Activated naive CD4-positive, alpha-beta T cell treated with anti-CD3 and anti-CD28 coated beads, Interleukin-2, amount 50 U/mL, for 16 hours (primary cell): ENCODE data around the gene NCBP2L.
"Not testable (repeated sequence)": the region's sequence is repeated elsewhere in the genome, so short reads cannot be mapped to it uniquely, and the experiment has no call there.

ENCODE experiments used
- DNase-seq: peaks from one replicate; pipeline ENCODE4 v3.0.0-alpha.2; 2020

Gene NCBP2L

GRCh38 chrX:107753187-107753586 is 24.3 kb upstream of the NCBP2L start:
- no peak for DNase-seq

GRCh38 chrX:107755721-107756120 is 21.8 kb upstream of the NCBP2L start:
- DNase-seq: no peak

- DNase-seq: no peak
These were observed 19.2 kb upstream of the NCBP2L start for GRCh38 chrX:107758231-107758766.

- DNase-seq: no peak
These were observed 17.0 kb upstream of the NCBP2L start for GRCh38 chrX:107760304-107761077.

GRCh38 chrX:107763647-107764046 is 13.9 kb upstream of the NCBP2L start:
- DNase-seq: no peak

GRCh38 chrX:107764845-107765608 is 12.5 kb upstream of the NCBP2L start:
- DNase-seq: no peak

GRCh38 chrX:107766470-107767150 is 10.9 kb upstream of the NCBP2L start:
- DNase-seq: no peak

GRCh38 chrX:107768051-107768450 is 9.5 kb upstream of the NCBP2L start:
- DNase-seq: no peak

- DNase-seq: no peak
These were observed 7.8 kb upstream of the NCBP2L start for GRCh38 chrX:107769581-107770317.

- no peak for DNase-seq
These were observed 4.3 kb upstream of the NCBP2L start for GRCh38 chrX:107773206-107773605.

GRCh38 chrX:107773906-107774435 is 3.6 kb upstream of the NCBP2L start:
- DNase-seq: no peak

- DNase-seq: no peak
These were observed 2.4 kb upstream of the NCBP2L start for GRCh38 chrX:107775000-107775733.

GRCh38 chrX:107775734-107776511 is 1.6 kb upstream of the NCBP2L start, which contains the start of gene TSC22D3:
TSS of gene TSC22D3 (minus strand) at chrX:107775787. CDS start at chrX:107775419, 368 bp downstream.
- DNase-seq: peak; percentile 57

- peak; percentile 77 for DNase-seq
These were observed 641 bp upstream of the NCBP2L start for GRCh38 chrX:107776649-107777535.

- no peak for DNase-seq
These were observed 3.0 kb downstream of the NCBP2L start for GRCh38 chrX:107780525-107780924.

- DNase-seq: no peak
These were observed 10.3 kb downstream of the NCBP2L start for GRCh38 chrX:107787827-107788226.

- DNase-seq: no peak
These were observed 26.9 kb downstream of the NCBP2L start for GRCh38 chrX:107804427-107804826.

GRCh38 chrX:107805179-107805578 is 27.6 kb downstream of the NCBP2L start:
- DNase-seq: no peak

GRCh38 chrX:107810053-107810452 is 32.5 kb downstream of the NCBP2L start:
- DNase-seq: not testable (repeated sequence)
